Keratinocyte (primary cell): ENCODE results near the gene S100A14. TPM values are rescaled to one million over a fixed set of nuclear protein-coding genes. Genes with fewer than 3 reads are reported as not detected.

Experiments
- DNase-seq: peaks from one replicate; pipeline ENCODE4 v3.0.0-alpha.2; 2011; ENCODE audit warnings: low read depth, missing footprints, low spot score
- FAIRE-seq: peaks from 2 replicates; lab custom pipeline; 2011; peaks lifted over from hg19 to GRCh38; lab: Jason Lieb, UNC
- H2AFZ ChIP-seq: 2 replicates; pipeline ENCODE4 v1.6.0; 2012; ENCODE audit warnings: low read length, control low read depth, inconsistent platforms; ENCODE audit not compliant: control insufficient read depth
- H3K27ac ChIP-seq: 2 replicates; pipeline ENCODE4 v1.5.1; 2011; ENCODE audit warnings: low read length; ENCODE audit not compliant: control insufficient read depth, insufficient read depth
- H3K27me3 ChIP-seq: 3 replicates; pipeline ENCODE4 v1.6.0; 2011; ENCODE audit warnings: low read length; ENCODE audit not compliant: control insufficient read depth, insufficient read depth; ENCODE audit errors: extremely low read depth
- H3K36me3 ChIP-seq, 2 experiments: 2 replicates in 1 of 2; 3 replicates in 1 of 2; pipeline ENCODE4 v1.5.1; 2011; ENCODE audit warnings: low read length in 2 of 2, mild to moderate bottlenecking in 1 of 2; ENCODE audit not compliant: control insufficient read depth in 2 of 2, insufficient read depth in 2 of 2; ENCODE audit errors: extremely low read depth in 1 of 2
- H3K4me1 ChIP-seq: 3 replicates; pipeline ENCODE4 v1.5.1; 2011; ENCODE audit warnings: low read length; ENCODE audit not compliant: control insufficient read depth, insufficient read depth; ENCODE audit errors: extremely low read depth
- H3K4me2 ChIP-seq: 3 replicates; pipeline ENCODE4 v1.6.0; 2011; ENCODE audit warnings: low read depth, low read length; ENCODE audit not compliant: control insufficient read depth, insufficient read depth; ENCODE audit errors: extremely low read depth
- H3K4me3 ChIP-seq, 3 experiments: fragments of 200-600 bp in 1 of 3; sonication (generic) in 1 of 3; 2 replicates in 2 of 3; 3 replicates in 1 of 3; pipeline ENCODE4 v1.5.1; 2011 to 2016; ENCODE audit warnings: low read length in 3 of 3, mild to moderate bottlenecking in 3 of 3, control low read depth in 2 of 3, inconsistent platforms in 1 of 3, low read depth in 1 of 3, mixed read lengths in 1 of 3, mixed run types in 1 of 3, moderate library complexity in 1 of 3; ENCODE audit not compliant: control insufficient read depth in 2 of 3, insufficient read depth in 2 of 3; ENCODE audit errors: extremely low read depth in 1 of 3
- H3K79me2 ChIP-seq: 2 replicates; pipeline ENCODE4 v1.6.0; 2012; ENCODE audit warnings: low read length; ENCODE audit not compliant: control insufficient read depth, insufficient read depth
- H3K9ac ChIP-seq: 3 replicates; pipeline ENCODE4 v1.6.0; 2011; ENCODE audit warnings: low read length; ENCODE audit not compliant: control insufficient read depth, insufficient read depth; ENCODE audit errors: extremely low read depth
- H3K9me1 ChIP-seq: 3 replicates; pipeline ENCODE4 v1.6.0; 2011; ENCODE audit warnings: low read length; ENCODE audit not compliant: control insufficient read depth, insufficient read depth; ENCODE audit errors: extremely low read depth
- H3K9me3 ChIP-seq: 2 replicates; pipeline ENCODE4 v1.5.1; 2012; ENCODE audit warnings: low read depth, low read length; ENCODE audit not compliant: control insufficient read depth
- H4K20me1 ChIP-seq: 3 replicates; pipeline ENCODE4 v1.6.0; 2011; ENCODE audit warnings: low read length; ENCODE audit not compliant: control insufficient read depth, insufficient read depth; ENCODE audit errors: extremely low read depth
- EZH2 ChIP-seq: IDR thresholded peaks from one replicate; pipeline ENCODE4 v1.6.1; 2012; ENCODE audit warnings: inconsistent platforms, mild to moderate bottlenecking, low read length, moderate library complexity
- dilution Hi-C: fragments of 300-500 bp; cut with MboI; formaldehyde crosslinking; loops from one replicate; pipeline ENCODE4 v1.7.0; 2020; ENCODE audit warnings: low sequenced_read_pairs; ENCODE audit not compliant: extremely low pct_ligation_motif_present
- polyA plus RNA-seq, 5 experiments: library from polyadenylated mRNA; depleted of rRNA in 3 of 5; stranded (reverse) in 3 of 5; stranded (forward) in 1 of 5; unstranded in 1 of 5; fragments of >200 nt; gene quantifications; 1 replicate in 1 of 5; 2 replicates in 3 of 5; 3 replicates in 1 of 5; pipeline versions ENCODE4 v1.2.1 to v1.2.3, GENCODE V29; 2011 to 2012; ENCODE audit warnings: missing spikeins in 2 of 5, low read depth in 1 of 5, low replicate concordance in 1 of 5
- TF ChIP-seq, protein P1 (sequence below), 3 experiments: IDR thresholded peaks in 1 of 3; conservative IDR thresholded peaks in 1 of 3; optimal IDR thresholded peaks in 1 of 3; 2 replicates in 2 of 3; 3 replicates in 1 of 3; pipeline versions ENCODE3 to v1.5.1; 2011; ENCODE audit warnings: low read length in 3 of 3, mild to moderate bottlenecking in 3 of 3, moderate library complexity in 2 of 3, control low read depth in 1 of 3, inconsistent platforms in 1 of 3; ENCODE audit not compliant: insufficient read depth in 2 of 3; ENCODE audit errors: extremely low read depth in 1 of 3

Gene S100A14
- polyA plus RNA-seq, 1 donor (not counting 4 experiments of a cell fraction or from before 2014, with no cell fraction given): 1,394 TPM

DNA sequence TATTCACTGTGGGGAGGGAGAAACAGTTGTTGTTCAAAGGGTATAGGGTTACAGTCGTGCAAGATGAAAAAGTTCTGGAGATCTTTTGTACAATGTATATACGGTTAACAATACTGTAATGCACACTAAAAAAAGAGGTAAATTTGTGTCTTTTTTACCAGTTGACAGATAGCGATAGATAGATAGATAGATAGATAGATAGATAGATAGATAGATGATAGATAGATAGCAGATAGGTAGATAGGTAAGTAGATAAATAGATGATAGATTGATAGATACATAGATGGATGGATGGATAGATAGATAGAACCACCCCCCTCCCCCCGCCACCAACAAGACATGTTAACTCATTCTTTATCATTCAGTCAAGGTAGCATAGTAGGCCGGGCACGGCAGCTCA lies 13.4 kb downstream of the S100A14 start:
- H3K79me2 ChIP-seq: peaks cover 8% of the 10 kb centered on the region
- DNase-seq (no peak), FAIRE-seq (no peak)
- H3K36me3 ChIP-seq: peaks cover 23 to 29% of the 10 kb centered on the region in 2 experiments
- no peaks in the 10 kb centered on the region for H3K9me3 ChIP-seq
- H3K4me1 ChIP-seq: peaks cover 5% of the 10 kb centered on the region
- no peaks in the 10 kb centered on the region for H3K27me3 ChIP-seq
- no peak for TF ChIP-seq EZH2
- TF ChIP-seq, protein P1, sequence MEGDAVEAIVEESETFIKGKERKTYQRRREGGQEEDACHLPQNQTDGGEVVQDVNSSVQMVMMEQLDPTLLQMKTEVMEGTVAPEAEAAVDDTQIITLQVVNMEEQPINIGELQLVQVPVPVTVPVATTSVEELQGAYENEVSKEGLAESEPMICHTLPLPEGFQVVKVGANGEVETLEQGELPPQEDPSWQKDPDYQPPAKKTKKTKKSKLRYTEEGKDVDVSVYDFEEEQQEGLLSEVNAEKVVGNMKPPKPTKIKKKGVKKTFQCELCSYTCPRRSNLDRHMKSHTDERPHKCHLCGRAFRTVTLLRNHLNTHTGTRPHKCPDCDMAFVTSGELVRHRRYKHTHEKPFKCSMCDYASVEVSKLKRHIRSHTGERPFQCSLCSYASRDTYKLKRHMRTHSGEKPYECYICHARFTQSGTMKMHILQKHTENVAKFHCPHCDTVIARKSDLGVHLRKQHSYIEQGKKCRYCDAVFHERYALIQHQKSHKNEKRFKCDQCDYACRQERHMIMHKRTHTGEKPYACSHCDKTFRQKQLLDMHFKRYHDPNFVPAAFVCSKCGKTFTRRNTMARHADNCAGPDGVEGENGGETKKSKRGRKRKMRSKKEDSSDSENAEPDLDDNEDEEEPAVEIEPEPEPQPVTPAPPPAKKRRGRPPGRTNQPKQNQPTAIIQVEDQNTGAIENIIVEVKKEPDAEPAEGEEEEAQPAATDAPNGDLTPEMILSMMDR (optimal IDR thresholded peaks at IDR 0.05 in 1 of 3, IDR thresholded peaks at IDR 0.05 in 1 of 3, conservative IDR thresholded peaks at IDR 0.05 in 1 of 3; ENCODE audit: extremely low read depth in 1 of 3, insufficient read depth in 2 of 3, low read length in 3 of 3): no peak
- no peak overlapping the region for H3K4me2 ChIP-seq
- H3K4me3 ChIP-seq: no peak overlapping the region
- no peak overlapping the region for H3K9ac ChIP-seq
- H2AFZ ChIP-seq: no peak overlapping the region
- peaks cover 2% of the 10 kb centered on the region for H4K20me1 ChIP-seq
- H3K27ac ChIP-seq: no peak overlapping the region
- dilution Hi-C loops: no loop called here
- no peaks in the 10 kb centered on the region for H3K9me1 ChIP-seq

DNA sequence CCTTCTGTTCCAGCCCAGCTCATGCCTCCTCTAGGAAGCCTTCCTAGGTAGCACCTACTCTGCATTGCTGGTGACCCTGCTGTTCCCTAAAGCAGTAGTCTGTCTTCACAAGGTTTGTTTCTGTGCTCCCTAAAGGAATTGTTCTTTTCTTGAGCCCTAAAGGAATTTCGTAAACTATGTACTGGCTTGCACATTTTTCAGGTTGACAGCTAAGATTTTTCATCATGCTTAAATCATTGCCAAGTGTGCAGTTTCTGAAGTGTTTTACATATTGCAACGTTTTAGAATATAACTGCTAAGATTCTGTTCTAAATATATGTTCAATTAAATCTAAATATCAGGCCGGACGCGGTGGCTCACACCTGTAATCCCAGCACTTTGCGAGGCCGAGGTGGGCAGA lies 16.3 kb downstream of the S100A14 start:
- dilution Hi-C loops: no loop called here
- Histone ChIP-seq H3K4me1 (peaks cover 5% of the 10 kb centered on the region), H3K27me3 (no peaks in the 10 kb centered on the region), H3K9ac (no peak overlapping the region), H2AFZ (no peak overlapping the region), H3K4me3 (no peak overlapping the region), H3K9me3 (no peaks in the 10 kb centered on the region), H3K79me2 (no peaks in the 10 kb centered on the region), H4K20me1 (no peaks in the 10 kb centered on the region), H3K9me1 (no peaks in the 10 kb centered on the region), H3K36me3 (peaks cover 2 to 8% of the 10 kb centered on the region in 2 experiments), H3K27ac (no peak overlapping the region), H3K4me2 (no peak overlapping the region)
- FAIRE-seq (no peak), DNase-seq (no peak)
- TF ChIP-seq EZH2: no peak
- TF ChIP-seq, protein P1 (optimal IDR thresholded peaks at IDR 0.05 in 1 of 3, IDR thresholded peaks at IDR 0.05 in 1 of 3, conservative IDR thresholded peaks at IDR 0.05 in 1 of 3; ENCODE audit: extremely low read depth in 1 of 3, insufficient read depth in 2 of 3, low read length in 3 of 3): no peak
